HEK293 (cell line): ENCODE measurements around the gene LDLRAD4.

Experiments
- CTCF ChIA-PET: fragments of 350-600 bp; formaldehyde crosslinking; extraction: SDS; loops from one replicate; lab custom pipeline; 2021; ENCODE audit warnings: antibody characterized with exemption; lab: Yijun Ruan, JAX
- POLR2A ChIA-PET: fragments of 300-600 bp; formaldehyde crosslinking; extraction: SDS; loops from one replicate; lab custom pipeline; 2020; ENCODE audit warnings: antibody characterized with exemption, inconsistent platforms; lab: Yijun Ruan, JAX
- H3K27ac ChIP-seq: fragments of 200-500 bp; sonication (Bioruptor generic); 2 replicates; pipeline ENCODE4 v1.5.1; 2014; ENCODE audit warnings: low read depth, low read length, control low read depth, inconsistent platforms; ENCODE audit errors: extremely low read depth
- H3K36me3 ChIP-seq, 2 experiments: fragments of 200-500 bp in 1 of 2; sonication (Bioruptor generic) in 1 of 2; 1 replicate in 1 of 2; 2 replicates in 1 of 2; pipeline ENCODE4 v1.5.1; 2014 to 2017; ENCODE audit warnings: inconsistent platforms in 2 of 2, low read length in 2 of 2; ENCODE audit not compliant: control insufficient read depth in 2 of 2, insufficient read depth in 1 of 2
- H3K4me1 ChIP-seq: fragments of 200-500 bp; sonication (Bioruptor generic); 2 replicates; pipeline ENCODE4 v1.5.1; 2014; ENCODE audit warnings: mild to moderate bottlenecking, low read length, inconsistent platforms; ENCODE audit not compliant: control insufficient read depth, insufficient read depth
- H3K4me3 ChIP-seq: 2 replicates; pipeline ENCODE4 v1.5.1; 2011; ENCODE audit warnings: low read depth, mild to moderate bottlenecking, control low read depth, low read length, moderate library complexity
- H3K9me3 ChIP-seq: fragments of 200-500 bp; sonication (Bioruptor generic); 2 replicates; pipeline ENCODE4 v1.5.1; 2014; ENCODE audit warnings: low read depth, low read length, inconsistent platforms; ENCODE audit not compliant: control insufficient read depth, insufficient read depth
- HOXC10 ChIP-seq: sonication (generic); formaldehyde crosslinking; IDR thresholded peaks from 2 replicates; pipeline ENCODE4 v1.8.1; 2023; ENCODE audit warnings: mild to moderate bottlenecking, missing genetic modification reagents
- INSM2 ChIP-seq: fragments of 450-650 bp; formaldehyde crosslinking; IDR thresholded peaks from 2 replicates; pipeline ENCODE4 v1.5.1; 2016; ENCODE audit warnings: missing biosample characterization, missing genetic modification characterization
- KLF9 ChIP-seq: fragments of 450-650 bp; formaldehyde crosslinking; IDR thresholded peaks from 2 replicates; pipeline ENCODE4 v1.5.1; 2016; ENCODE audit warnings: missing biosample characterization, missing genetic modification characterization, low read depth
- SP7 ChIP-seq: fragments of 450-650 bp; formaldehyde crosslinking; IDR thresholded peaks from 2 replicates; pipeline ENCODE4 v1.5.1; 2016; ENCODE audit warnings: missing biosample characterization, missing genetic modification characterization
- ZFP41 ChIP-seq: fragments of 450-650 bp; formaldehyde crosslinking; IDR thresholded peaks from 2 replicates; pipeline ENCODE4 v1.5.1; 2016; ENCODE audit warnings: missing biosample characterization, missing genetic modification characterization, borderline replicate concordance
- ZNF148 ChIP-seq: fragments of 450-650 bp; formaldehyde crosslinking; IDR thresholded peaks from 2 replicates; pipeline ENCODE4 v1.5.0; 2017; ENCODE audit warnings: missing biosample characterization, missing genetic modification characterization, borderline replicate concordance
- ZNF157 ChIP-seq: fragments of 450-650 bp; formaldehyde crosslinking; IDR thresholded peaks from 2 replicates; pipeline ENCODE4 v1.5.1; 2016; ENCODE audit warnings: missing biosample characterization, missing genetic modification characterization
- ZNF16 ChIP-seq: fragments of 450-650 bp; formaldehyde crosslinking; IDR thresholded peaks from 2 replicates; pipeline ENCODE4 v1.5.1; 2016; ENCODE audit warnings: low read depth, missing biosample characterization, missing genetic modification characterization
- ZNF174 ChIP-seq: fragments of 450-650 bp; formaldehyde crosslinking; IDR thresholded peaks from 2 replicates; pipeline ENCODE4 v1.5.0; 2017; ENCODE audit warnings: missing biosample characterization, mild to moderate bottlenecking, missing genetic modification characterization
- ZNF202 ChIP-seq: fragments of 450-650 bp; formaldehyde crosslinking; IDR thresholded peaks from 2 replicates; pipeline ENCODE4 v1.5.1; 2016; ENCODE audit warnings: missing biosample characterization, missing genetic modification characterization, borderline replicate concordance
- ZNF239 ChIP-seq: fragments of 450-650 bp; formaldehyde crosslinking; IDR thresholded peaks from 2 replicates; pipeline ENCODE4 v1.5.1; 2016; ENCODE audit warnings: missing biosample characterization, missing genetic modification characterization
- ZNF280C ChIP-seq: fragments of 450-650 bp; formaldehyde crosslinking; IDR thresholded peaks from 2 replicates; pipeline ENCODE4 v1.5.1; 2016; ENCODE audit warnings: missing biosample characterization, missing genetic modification characterization
- ZNF362 ChIP-seq: fragments of 450-650 bp; formaldehyde crosslinking; IDR thresholded peaks from 2 replicates; pipeline ENCODE4 v1.5.1; 2016; ENCODE audit warnings: missing biosample characterization, missing genetic modification characterization
- ZNF510 ChIP-seq: fragments of 450-650 bp; formaldehyde crosslinking; IDR thresholded peaks from 2 replicates; pipeline ENCODE4 v1.5.1; 2018; ENCODE audit warnings: mild to moderate bottlenecking, missing genetic modification characterization, missing biosample characterization; ENCODE audit not compliant: insufficient replicate concordance
- ZNF549 ChIP-seq: fragments of 450-650 bp; IDR thresholded peaks from 2 replicates; pipeline ENCODE4 v1.5.1; 2018; ENCODE audit warnings: missing biosample characterization, missing genetic modification characterization, mild to moderate bottlenecking, inconsistent platforms, moderate library complexity
- ZNF626 ChIP-seq: fragments of 450-650 bp; sonication (Bioruptor Pico); formaldehyde crosslinking; IDR thresholded peaks from 2 replicates; pipeline ENCODE4 v1.5.1; 2018; ENCODE audit warnings: missing biosample characterization, missing genetic modification characterization, inconsistent platforms
- ZNF660 ChIP-seq: fragments of 450-650 bp; IDR thresholded peaks from 2 replicates; pipeline ENCODE4 v1.5.1; 2018; ENCODE audit warnings: missing biosample characterization, mild to moderate bottlenecking, missing genetic modification characterization
- ZNF677 ChIP-seq: fragments of 450-650 bp; IDR thresholded peaks from 2 replicates; pipeline ENCODE4 v1.5.0; 2018; ENCODE audit warnings: missing biosample characterization, mild to moderate bottlenecking, missing genetic modification characterization, moderate library complexity
- TF ChIP-seq, protein P1 (sequence below): fragments of 450-650 bp; formaldehyde crosslinking; IDR thresholded peaks from 2 replicates; pipeline ENCODE4 v1.5.1; 2017; ENCODE audit warnings: missing biosample characterization, missing genetic modification characterization
- TF ChIP-seq, protein P2 (sequence below): fragments of 450-650 bp; formaldehyde crosslinking; IDR thresholded peaks from 2 replicates; pipeline ENCODE4 v1.5.1; 2017; ENCODE audit warnings: missing biosample characterization, missing genetic modification characterization

Gene LDLRAD4

DNA sequence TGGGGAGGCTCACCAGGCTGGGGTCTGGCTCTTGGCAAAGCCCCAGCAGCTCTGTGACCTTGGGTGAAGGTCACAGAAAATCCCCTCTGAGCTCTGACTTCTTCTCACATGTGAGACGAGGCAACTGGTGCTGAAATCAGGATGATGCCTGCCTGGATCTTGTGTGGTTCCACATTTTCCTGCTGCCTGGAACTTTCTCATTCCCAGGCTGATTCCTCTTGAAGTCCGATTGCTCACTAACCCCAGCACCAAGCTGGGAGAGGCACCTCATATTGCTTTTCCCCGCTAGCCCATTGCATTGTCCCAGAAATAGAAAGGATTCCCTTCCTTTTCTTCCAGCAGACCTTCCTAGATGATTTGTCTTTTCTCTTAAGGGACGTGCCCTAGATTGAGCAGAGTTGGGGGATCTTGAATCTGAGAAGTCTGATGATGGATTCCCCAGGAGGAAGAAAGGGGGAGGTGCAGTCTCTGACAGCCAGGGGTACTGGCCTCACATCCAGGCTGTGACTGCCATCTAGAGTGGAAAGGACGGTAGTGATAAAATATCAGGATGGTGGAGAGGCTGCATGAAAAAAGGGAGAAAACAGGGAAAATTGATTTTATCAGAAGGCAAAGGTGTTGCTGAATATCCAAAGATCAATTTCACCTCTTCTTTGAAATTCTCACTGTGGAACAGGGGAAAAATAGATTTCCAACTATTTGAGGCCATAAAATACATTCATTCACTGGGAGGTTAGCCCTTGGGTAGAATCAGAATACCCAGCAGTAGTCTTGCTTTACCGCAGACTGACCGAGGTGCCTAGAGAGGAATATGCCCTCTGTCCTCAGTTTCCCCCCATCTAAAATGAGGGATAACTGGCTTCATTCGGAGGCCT is 411.5 kb downstream of the LDLRAD4 start (continued):
- TF ChIP-seq, protein P1, sequence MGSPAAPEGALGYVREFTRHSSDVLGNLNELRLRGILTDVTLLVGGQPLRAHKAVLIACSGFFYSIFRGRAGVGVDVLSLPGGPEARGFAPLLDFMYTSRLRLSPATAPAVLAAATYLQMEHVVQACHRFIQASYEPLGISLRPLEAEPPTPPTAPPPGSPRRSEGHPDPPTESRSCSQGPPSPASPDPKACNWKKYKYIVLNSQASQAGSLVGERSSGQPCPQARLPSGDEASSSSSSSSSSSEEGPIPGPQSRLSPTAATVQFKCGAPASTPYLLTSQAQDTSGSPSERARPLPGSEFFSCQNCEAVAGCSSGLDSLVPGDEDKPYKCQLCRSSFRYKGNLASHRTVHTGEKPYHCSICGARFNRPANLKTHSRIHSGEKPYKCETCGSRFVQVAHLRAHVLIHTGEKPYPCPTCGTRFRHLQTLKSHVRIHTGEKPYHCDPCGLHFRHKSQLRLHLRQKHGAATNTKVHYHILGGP (tag by site-specific recombination): no peak
- TF ChIP-seq, all 188 proteins: peak for 7

GRCh38 chr18:13630716-13631268 is 412.2 kb downstream of the LDLRAD4 start:
- no peaks in the 10 kb centered on the region for H3K36me3 ChIP-seq
- H3K4me1 ChIP-seq: no peaks in the 10 kb centered on the region; the same call in 1 of the 2 replicates
- no peaks in the 10 kb centered on the region; the same call in 1 of the 2 replicates for H3K9me3 ChIP-seq
- POLR2A ChIA-PET: no interaction called here
- CTCF ChIA-PET: interaction anchor here (0.6 to 2.9 kb wide), 9 partner anchors 8 to 987 kb away, joined by 3 to 13 read pairs (median 4); partner anchors contain the start of genes FAM210A and MC5R
- TF ChIP-seq, protein P1 (tag by site-specific recombination): no peak
- TF ChIP-seq, protein P2, sequence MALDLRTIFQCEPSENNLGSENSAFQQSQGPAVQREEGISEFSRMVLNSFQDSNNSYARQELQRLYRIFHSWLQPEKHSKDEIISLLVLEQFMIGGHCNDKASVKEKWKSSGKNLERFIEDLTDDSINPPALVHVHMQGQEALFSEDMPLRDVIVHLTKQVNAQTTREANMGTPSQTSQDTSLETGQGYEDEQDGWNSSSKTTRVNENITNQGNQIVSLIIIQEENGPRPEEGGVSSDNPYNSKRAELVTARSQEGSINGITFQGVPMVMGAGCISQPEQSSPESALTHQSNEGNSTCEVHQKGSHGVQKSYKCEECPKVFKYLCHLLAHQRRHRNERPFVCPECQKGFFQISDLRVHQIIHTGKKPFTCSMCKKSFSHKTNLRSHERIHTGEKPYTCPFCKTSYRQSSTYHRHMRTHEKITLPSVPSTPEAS (tag by site-specific recombination): no peak
- TF ChIP-seq ZNF280C (tag by site-specific recombination) (no peak), ZNF202 (tag by site-specific recombination) (no peak), ZNF362 (tag by site-specific recombination) (no peak), ZNF510 (no peak), ZNF549 (tag by site-specific recombination) (no peak), KLF9 (tag by site-specific recombination) (no peak), ZNF660 (tag by site-specific recombination) (no peak), ZNF626 (tag by site-specific recombination) (no peak), ZNF157 (tag by site-specific recombination) (no peak), ZNF239 (tag by site-specific recombination) (no peak), HOXC10 (CRISPR knock-in tag) (no peak), ZNF174 (tag by site-specific recombination) (no peak), ZFP41 (no peak), ZNF677 (tag by site-specific recombination) (no peak), SP7 (tag by site-specific recombination) (no peak), ZNF16 (tag by site-specific recombination) (no peak), ZNF148 (tag by site-specific recombination) (no peak), INSM2 (tag by site-specific recombination) (no peak)
- H3K4me3 ChIP-seq: no peak overlapping the region
- H3K27ac ChIP-seq: no peak overlapping the region
